Fibroblast of the conjunctiva (primary cell): ENCODE data around the gene BLTP3B.

Experiments used
- DNase-seq: peaks from one replicate; pipeline ENCODE4 v3.0.0-alpha.2; 2010; ENCODE audit warnings: low read depth

The BLTP3B gene

GRCh38 chr12:100164153-100164704, 21.6 kb upstream of the BLTP3B start:
- DNase-seq = no peak

GRCh38 chr12:100163416-100164152, 20.9 kb upstream of the BLTP3B start:
- peak; percentile 14 for DNase-seq

- DNase-seq = no peak
Measured at GRCh38 chr12:100159391-100160104, 16.9 kb upstream of the BLTP3B start.

GRCh38 chr12:100158535-100158934, 15.9 kb upstream of the BLTP3B start:
- no peak for DNase-seq

- no peak for DNase-seq
Measured at GRCh38 chr12:100157427-100157821, 14.8 kb upstream of the BLTP3B start.

- no peak for DNase-seq
Measured at GRCh38 chr12:100156731-100157426, 14.2 kb upstream of the BLTP3B start.

- peak; percentile 16 for DNase-seq
Measured at GRCh38 chr12:100154474-100155247, 12.0 kb upstream of the BLTP3B start.

- DNase-seq = no peak
Measured at GRCh38 chr12:100153131-100153530, 10.5 kb upstream of the BLTP3B start.

GRCh38 chr12:100151769-100152168, 9.1 kb upstream of the BLTP3B start:
- no peak for DNase-seq

GRCh38 chr12:100146252-100146651, 3.6 kb upstream of the BLTP3B start:
- DNase-seq = no peak

GRCh38 chr12:100145643-100146042, 3.0 kb upstream of the BLTP3B start:
- no peak for DNase-seq

- peak; percentile 2 for DNase-seq
Measured at GRCh38 chr12:100141998-100142850, 450 bp downstream of the BLTP3B start.

GRCh38 chr12:100141666-100141997, 1.0 kb downstream of the BLTP3B start:
- DNase-seq = peak; percentile 80

GRCh38 chr12:100138803-100139098, 3.9 kb downstream of the BLTP3B start:
- no peak for DNase-seq

- DNase-seq = no peak
Measured at GRCh38 chr12:100138048-100138802, 4.4 kb downstream of the BLTP3B start.

GRCh38 chr12:100133200-100133599, 9.5 kb downstream of the BLTP3B start:
- DNase-seq = no peak

GRCh38 chr12:100128512-100128908, 14.2 kb downstream of the BLTP3B start:
- no peak for DNase-seq

- no peak for DNase-seq
Measured at GRCh38 chr12:100127766-100128511, 14.7 kb downstream of the BLTP3B start.

GRCh38 chr12:100123316-100124095, 19.2 kb downstream of the BLTP3B start:
- DNase-seq = no peak
